GM23338 (cell line): Measurements from ENCODE around the gene NDRG3.

Experiments
- CREB1 ChIP-seq: fragments of 250-450 bp; sonication (Bioruptor Pico); IDR thresholded peaks from 2 replicates; pipeline ENCODE4 v1.5.0; 2020; ENCODE audit warnings: low read depth, mild to moderate bottlenecking, moderate library complexity
- EZH2 ChIP-seq: fragments of 200-600 bp; sonication (generic); IDR thresholded peaks from one replicate; pipeline ENCODE4 v1.8.0; 2017; ENCODE audit warnings: antibody characterized with exemption, mild to moderate bottlenecking, low read depth; ENCODE audit not compliant: unreplicated experiment
- POLR2AphosphoS5 ChIP-seq: IDR thresholded peaks from 2 replicates; pipeline ENCODE4 v1.6.1; 2016; ENCODE audit warnings: antibody characterized with exemption, low read depth
- STAT1 ChIP-seq: IDR thresholded peaks from one replicate; pipeline ENCODE4 v1.6.1; 2016; ENCODE audit warnings: antibody characterized with exemption; ENCODE audit not compliant: unreplicated experiment
- ZNF114 ChIP-seq: fragments of 250-450 bp; sonication (Bioruptor Pico); IDR thresholded peaks from 2 replicates; pipeline ENCODE4 v1.5.0; 2020; ENCODE audit warnings: mild to moderate bottlenecking, moderate library complexity
- TF ChIP-seq, protein P1 (sequence below), 2 experiments: fragments of 200-600 bp in 1 of 2; sonication (generic) in 1 of 2; conservative IDR thresholded peaks; 2 replicates each; pipeline versions ENCODE4 v1.5.1 to v1.6.1; 2016 to 2017; ENCODE audit warnings: antibody characterized with exemption in 2 of 2, low read depth in 2 of 2, mild to moderate bottlenecking in 2 of 2, moderate library complexity in 1 of 2
- TF ChIP-seq, protein P2 (sequence below): IDR thresholded peaks from one replicate; pipeline ENCODE4 v1.6.1; 2018; ENCODE audit warnings: antibody characterized with exemption; ENCODE audit not compliant: unreplicated experiment
- TF ChIP-seq, protein P3 (sequence below): IDR thresholded peaks from 2 replicates; pipeline ENCODE4 v1.6.1; 2016; ENCODE audit warnings: antibody characterized with exemption

DNA sequence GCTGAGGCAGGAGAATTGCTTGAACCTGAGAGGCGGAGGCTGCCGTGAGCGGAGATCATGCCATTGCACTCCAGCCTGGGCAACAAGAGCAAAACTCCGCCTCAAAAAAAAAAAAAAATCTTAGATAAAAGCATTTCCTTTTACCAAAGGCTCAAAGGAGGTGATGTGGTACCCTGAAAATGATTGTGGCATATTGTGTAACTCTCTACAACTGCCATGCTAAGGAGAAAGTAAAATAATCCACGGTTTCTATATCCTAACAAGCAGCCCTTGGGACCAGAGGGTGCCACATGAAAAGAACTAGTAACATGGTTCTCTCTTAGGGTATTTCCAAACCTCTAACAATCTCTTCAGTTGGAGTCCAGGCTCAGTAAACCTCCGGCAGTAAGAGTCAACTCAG is 61.1 kb downstream of the NDRG3 start:
- TF ChIP-seq, protein P1, sequence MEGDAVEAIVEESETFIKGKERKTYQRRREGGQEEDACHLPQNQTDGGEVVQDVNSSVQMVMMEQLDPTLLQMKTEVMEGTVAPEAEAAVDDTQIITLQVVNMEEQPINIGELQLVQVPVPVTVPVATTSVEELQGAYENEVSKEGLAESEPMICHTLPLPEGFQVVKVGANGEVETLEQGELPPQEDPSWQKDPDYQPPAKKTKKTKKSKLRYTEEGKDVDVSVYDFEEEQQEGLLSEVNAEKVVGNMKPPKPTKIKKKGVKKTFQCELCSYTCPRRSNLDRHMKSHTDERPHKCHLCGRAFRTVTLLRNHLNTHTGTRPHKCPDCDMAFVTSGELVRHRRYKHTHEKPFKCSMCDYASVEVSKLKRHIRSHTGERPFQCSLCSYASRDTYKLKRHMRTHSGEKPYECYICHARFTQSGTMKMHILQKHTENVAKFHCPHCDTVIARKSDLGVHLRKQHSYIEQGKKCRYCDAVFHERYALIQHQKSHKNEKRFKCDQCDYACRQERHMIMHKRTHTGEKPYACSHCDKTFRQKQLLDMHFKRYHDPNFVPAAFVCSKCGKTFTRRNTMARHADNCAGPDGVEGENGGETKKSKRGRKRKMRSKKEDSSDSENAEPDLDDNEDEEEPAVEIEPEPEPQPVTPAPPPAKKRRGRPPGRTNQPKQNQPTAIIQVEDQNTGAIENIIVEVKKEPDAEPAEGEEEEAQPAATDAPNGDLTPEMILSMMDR (conservative IDR thresholded peaks at IDR 0.05; ENCODE audit: low read depth in 2 of 2), result no peak
- TF ChIP-seq EZH2, result no peak
- TF ChIP-seq STAT1, result no peak
- TF ChIP-seq, protein P2, sequence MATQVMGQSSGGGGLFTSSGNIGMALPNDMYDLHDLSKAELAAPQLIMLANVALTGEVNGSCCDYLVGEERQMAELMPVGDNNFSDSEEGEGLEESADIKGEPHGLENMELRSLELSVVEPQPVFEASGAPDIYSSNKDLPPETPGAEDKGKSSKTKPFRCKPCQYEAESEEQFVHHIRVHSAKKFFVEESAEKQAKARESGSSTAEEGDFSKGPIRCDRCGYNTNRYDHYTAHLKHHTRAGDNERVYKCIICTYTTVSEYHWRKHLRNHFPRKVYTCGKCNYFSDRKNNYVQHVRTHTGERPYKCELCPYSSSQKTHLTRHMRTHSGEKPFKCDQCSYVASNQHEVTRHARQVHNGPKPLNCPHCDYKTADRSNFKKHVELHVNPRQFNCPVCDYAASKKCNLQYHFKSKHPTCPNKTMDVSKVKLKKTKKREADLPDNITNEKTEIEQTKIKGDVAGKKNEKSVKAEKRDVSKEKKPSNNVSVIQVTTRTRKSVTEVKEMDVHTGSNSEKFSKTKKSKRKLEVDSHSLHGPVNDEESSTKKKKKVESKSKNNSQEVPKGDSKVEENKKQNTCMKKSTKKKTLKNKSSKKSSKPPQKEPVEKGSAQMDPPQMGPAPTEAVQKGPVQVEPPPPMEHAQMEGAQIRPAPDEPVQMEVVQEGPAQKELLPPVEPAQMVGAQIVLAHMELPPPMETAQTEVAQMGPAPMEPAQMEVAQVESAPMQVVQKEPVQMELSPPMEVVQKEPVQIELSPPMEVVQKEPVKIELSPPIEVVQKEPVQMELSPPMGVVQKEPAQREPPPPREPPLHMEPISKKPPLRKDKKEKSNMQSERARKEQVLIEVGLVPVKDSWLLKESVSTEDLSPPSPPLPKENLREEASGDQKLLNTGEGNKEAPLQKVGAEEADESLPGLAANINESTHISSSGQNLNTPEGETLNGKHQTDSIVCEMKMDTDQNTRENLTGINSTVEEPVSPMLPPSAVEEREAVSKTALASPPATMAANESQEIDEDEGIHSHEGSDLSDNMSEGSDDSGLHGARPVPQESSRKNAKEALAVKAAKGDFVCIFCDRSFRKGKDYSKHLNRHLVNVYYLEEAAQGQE, result no peak
- TF ChIP-seq POLR2AphosphoS5, result no peak
- no peak for TF ChIP-seq ZNF114 (CRISPR knock-in tag)
- TF ChIP-seq CREB1 (CRISPR knock-in tag), result no peak
- TF ChIP-seq, protein P3, sequence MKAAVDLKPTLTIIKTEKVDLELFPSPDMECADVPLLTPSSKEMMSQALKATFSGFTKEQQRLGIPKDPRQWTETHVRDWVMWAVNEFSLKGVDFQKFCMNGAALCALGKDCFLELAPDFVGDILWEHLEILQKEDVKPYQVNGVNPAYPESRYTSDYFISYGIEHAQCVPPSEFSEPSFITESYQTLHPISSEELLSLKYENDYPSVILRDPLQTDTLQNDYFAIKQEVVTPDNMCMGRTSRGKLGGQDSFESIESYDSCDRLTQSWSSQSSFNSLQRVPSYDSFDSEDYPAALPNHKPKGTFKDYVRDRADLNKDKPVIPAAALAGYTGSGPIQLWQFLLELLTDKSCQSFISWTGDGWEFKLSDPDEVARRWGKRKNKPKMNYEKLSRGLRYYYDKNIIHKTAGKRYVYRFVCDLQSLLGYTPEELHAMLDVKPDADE, result no peak
